LNCaP clone FGC (cell line): ENCODE measurements around the gene MBLAC1.
A peak's percentile ranks its signal among the peaks of the same experiment; 100 is the strongest.

ENCODE experiments used
- DNase-seq: peaks from one replicate; pipeline ENCODE4 v3.0.0-alpha.2; 2011; ENCODE audit warnings: low read depth
- H3K4me3 ChIP-seq: 2 replicates; pipeline ENCODE4 v1.5.1; 2011; ENCODE audit warnings: mild to moderate bottlenecking, low read depth, low read length, control low read depth
- CTCF ChIP-seq: IDR thresholded peaks from 2 replicates; pipeline ENCODE4 v1.5.1; 2012; ENCODE audit warnings: mild to moderate bottlenecking; ENCODE audit not compliant: control insufficient read depth, insufficient read depth; ENCODE audit errors: extremely low read depth

Gene MBLAC1

DNA sequence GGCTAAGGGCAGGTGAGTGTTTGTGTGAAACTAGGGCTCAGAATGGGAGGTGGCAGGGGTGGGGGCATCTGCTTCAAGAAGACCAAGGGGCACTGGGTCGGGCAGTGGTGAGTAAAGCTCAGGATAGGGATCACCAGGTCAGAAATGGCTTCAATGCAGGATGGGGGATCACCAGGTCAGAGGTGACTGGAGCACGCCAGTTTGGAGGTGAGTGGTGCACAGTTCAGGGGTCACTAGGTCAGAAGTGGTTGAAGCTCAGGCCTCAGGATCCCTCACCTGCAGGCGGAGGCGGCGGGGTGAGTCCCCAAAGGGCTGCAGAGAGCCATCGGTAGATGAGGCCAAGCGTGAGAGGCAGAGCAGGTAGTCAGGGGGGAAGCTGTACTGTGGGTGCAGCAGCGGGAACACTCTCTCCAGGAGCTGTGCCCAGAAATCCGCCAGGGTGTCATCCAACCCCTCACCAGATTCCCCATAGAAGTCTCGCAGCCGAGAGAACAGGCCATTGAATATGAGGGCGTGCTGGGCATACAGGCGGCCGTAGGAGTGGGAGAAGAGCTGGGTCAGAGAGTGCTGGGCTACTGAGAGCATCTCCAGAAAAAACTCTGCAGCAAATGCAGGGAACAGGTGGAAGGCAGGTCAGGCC, 48.6 kb downstream of the MBLAC1 start:
- no peak for TF ChIP-seq CTCF
- H3K4me3 ChIP-seq = no peak overlapping the region
- no peak for DNase-seq

DNA sequence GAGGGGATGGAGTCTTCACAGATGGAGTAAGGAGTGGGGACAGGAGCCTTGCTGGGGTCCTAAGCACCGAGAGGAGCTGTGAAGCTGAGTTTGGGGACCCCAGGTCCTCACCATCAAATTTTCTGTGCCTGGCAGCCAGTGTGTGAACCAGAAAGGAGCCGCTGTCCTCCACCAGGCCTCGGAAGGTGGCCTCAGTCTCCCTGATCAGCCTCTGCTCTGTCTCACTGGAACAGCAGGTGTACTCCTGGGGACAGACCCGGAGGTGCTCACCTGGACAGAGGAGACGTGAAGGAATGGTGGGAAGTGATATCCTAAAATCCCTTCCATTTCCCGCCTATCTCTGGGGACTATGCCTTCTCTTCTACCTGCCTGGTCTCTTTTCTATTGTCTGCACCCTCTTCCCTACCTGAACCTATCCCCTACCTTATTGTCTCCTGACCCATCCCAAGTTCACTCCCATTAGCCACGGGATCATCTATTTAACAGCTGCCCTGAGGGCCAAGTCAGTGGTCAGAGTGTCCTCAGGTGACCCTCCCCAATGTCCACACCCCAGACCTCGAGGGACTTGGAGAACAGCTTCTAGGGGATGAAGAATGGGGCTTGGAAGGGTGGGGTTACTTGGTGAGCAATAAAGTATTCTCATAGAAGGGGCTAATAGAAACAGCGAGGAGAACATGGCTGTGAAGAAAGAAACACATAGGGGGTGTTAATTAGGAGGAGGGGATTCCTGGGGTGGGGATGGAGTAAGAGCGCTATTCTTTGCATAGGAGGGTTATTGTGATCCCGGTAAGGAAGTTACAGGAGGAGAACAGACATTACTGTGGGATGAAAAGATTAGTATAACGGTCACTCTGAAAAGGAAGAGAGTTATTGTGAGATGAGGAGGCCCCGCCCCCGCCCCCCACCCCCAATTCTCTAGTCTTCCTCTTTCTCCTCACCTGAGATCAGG, 49.6 kb downstream of the MBLAC1 start:
- DNase-seq = no peak
- peak overlapping the region; percentile 93 for H3K4me3 ChIP-seq
- TF ChIP-seq CTCF = no peak

DNA sequence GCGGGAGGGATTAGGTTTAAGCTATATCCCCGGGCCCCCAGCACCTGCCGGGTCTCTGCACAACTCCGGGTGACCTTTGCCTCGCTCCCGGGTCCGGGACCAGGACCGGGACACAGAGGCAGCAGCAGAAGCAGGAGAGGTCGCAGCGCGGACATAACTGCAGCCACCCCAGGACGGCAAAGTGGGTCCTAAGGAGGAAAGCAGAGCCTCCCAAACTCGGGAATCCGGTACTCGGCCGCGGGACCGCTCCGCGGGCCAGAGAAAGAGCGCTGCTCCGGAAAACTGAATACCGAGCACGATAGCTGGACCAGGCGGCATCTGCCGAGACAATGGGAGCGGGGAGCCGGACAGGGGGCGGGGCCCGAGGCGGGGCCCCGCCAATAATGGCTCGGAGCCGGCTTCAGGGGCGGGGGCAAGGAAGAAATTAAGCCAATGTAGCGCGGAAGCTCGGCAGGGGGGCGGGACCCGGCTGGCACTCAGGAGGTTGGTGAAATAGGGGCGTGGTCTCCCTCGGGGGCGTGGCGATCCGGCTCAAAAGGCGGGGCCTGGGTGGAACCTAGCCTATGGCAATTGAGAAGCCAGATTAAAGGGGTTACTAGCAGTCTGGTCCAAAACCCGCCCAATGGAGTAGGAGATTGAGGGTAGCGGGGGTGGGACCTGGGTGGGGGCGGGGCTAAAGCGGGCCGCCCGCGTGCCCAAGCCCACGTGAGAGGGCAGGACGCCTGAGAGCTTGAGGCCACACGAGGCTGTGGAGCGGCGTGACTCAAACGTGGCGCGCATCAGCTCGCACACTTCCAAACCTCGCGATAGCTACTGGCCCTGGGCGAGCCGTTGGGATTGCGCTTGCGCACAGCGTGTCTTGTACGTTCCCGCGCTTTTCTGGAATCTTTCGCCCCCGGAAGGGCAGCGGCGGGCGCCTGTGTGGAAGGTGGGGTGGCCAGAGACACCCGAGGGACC, 50.6 kb downstream of the MBLAC1 start, which contains the start of the genes GPC2 and STAG3:
GPC2 (minus strand) TSS at position 337 of the 957 bp plus-strand sequence; CDS start at position 155, 182 bp downstream.
STAG3 (plus strand) TSS at position 874 of the 957 bp plus-strand sequence. CDS start 2,639 bp downstream, outside the sequence.
- DNase-seq = peak; percentile 78
- H3K4me3 ChIP-seq = peak within 1 kb of the TSS; percentile 93
- no peak for TF ChIP-seq CTCF
